Measurements from ENCODE around the gene KXD1.
"Not testable (repeated sequence)": the region's sequence is repeated elsewhere in the genome, so short reads cannot be mapped to it uniquely, and the experiment has no call there.

The KXD1 gene

DNA sequence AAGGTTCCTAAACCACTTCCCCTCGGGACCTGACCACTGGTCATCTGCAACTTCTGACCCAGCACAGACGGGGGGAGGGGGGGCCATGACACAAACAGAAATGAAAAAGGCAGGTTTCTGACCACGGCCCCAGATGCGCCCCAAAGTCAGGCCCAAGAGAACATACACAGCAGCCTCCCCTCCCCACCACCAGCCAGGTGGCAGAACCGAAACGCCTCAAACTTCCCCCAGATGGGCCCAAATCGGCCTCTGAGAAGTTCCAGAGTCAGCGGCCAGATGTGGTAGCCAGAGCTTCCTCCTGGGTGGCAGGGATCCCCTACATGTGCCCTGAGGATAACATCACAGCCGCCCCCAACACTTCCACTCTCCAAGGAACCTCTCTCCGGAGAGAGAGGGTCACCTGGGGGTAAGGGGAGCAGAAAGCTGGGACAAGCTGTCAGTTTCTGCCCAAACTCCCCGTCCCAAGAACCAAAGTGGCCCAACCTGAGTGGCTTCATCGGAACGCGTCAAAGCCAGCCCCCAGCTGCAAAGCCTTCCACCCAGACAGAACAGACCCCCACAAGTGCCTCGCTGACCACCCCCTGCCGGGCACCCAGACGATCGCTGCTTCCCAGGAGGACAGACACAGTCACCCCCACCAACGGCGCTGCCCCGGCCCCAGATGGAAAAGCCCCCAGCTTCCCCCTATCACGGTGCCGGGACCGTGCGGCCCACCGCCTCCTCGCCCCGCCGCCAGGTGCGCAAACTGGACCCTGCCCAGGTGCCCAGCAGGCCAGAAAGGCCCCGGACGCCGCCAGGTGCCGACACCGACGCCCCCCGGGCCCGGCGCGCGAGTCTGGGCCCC lies 36.6 kb upstream of the KXD1 start:
- no peaks in the 10 kb centered on the region for H3K27me3 ChIP-seq (ENCODE audit: insufficient read depth, low read length)
- no peaks in the 10 kb centered on the region for H3K36me3 ChIP-seq (ENCODE audit: insufficient read depth, low read length)
- peaks cover 55% of the 10 kb centered on the region for H3K79me2 ChIP-seq (ENCODE audit: control insufficient read depth, insufficient read depth, low read length, unreplicated experiment)
- peak overlapping the region; percentile 96 for H3K27ac ChIP-seq (ENCODE audit: low read depth, low read length)
- H2AFZ ChIP-seq (ENCODE audit: low read length, unreplicated experiment) = no peak overlapping the region
- H3K4me1 ChIP-seq (ENCODE audit: control insufficient read depth, insufficient read depth, low read length, unreplicated experiment) = peaks cover 11% of the 10 kb centered on the region
- peak overlapping the region; percentile 88 for H3K4me3 ChIP-seq (ENCODE audit: low read depth, low read length)

- H3K4me1 ChIP-seq (ENCODE audit: control insufficient read depth, insufficient read depth, low read length, unreplicated experiment) = peaks cover 10% of the 10 kb centered on the region
- peak within 1 kb of the TSS; percentile 88 for H3K4me3 ChIP-seq (ENCODE audit: low read depth, low read length)
- H3K36me3 ChIP-seq (ENCODE audit: insufficient read depth, low read length) = no peaks in the 10 kb centered on the region
- no peaks in the 10 kb centered on the region for H3K27me3 ChIP-seq (ENCODE audit: insufficient read depth, low read length)
- H2AFZ ChIP-seq (ENCODE audit: low read length, unreplicated experiment) = no peak within 1 kb of the TSS
- H3K79me2 ChIP-seq (ENCODE audit: control insufficient read depth, insufficient read depth, low read length, unreplicated experiment) = peaks cover 49% of the 10 kb centered on the region
- peak within 1 kb of the TSS; percentile 96 for H3K27ac ChIP-seq (ENCODE audit: low read depth, low read length)
These were observed 36.0 kb upstream of the KXD1 start, which contains the start of gene ELL for GRCh38 chr19:18521692-18522123. TSS of gene ELL (minus strand) at chr19:18522070. CDS start at chr19:18522055, 15 bp downstream.

DNA sequence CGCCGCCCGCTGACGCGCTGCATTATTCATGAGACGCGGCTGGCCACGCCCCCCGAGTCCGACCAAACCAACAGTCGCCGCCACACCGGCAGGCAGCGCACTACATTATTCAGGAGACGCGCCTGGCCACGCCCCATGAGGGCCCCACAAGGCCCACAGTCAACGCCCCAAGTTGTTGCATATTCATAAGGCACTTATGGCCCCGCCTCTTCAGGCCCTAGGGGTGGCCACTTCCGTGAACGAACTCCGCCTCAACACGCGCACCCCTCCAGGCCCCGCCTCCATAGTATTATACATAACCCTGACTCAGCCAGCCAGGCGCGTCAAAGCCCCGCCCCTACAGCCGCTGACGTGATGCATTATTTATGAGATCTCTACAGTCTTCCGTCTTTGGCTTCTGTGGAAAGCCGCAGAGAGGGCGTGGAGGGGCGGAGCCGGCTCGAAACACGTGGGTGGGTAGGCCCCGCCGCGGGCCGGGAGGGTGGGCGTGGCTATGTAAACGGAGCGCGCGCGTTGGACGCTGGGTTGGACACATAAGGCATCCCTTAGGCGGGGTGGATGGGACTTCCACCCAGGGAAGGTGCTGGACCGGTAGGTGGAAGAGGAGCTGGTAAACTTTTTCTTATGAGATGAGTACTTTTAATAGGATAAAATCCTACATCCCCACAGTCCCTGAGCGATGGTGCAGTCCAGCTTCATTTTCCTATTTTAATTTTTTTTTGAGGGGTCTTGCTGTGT lies 35.4 kb upstream of the KXD1 start:
- Histone ChIP-seq H3K27me3 (ENCODE audit: insufficient read depth, low read length) (no peaks in the 10 kb centered on the region), H3K4me1 (ENCODE audit: control insufficient read depth, insufficient read depth, low read length, unreplicated experiment) (peaks cover 6% of the 10 kb centered on the region), H2AFZ (ENCODE audit: low read length, unreplicated experiment) (no peak overlapping the region), H3K36me3 (ENCODE audit: insufficient read depth, low read length) (no peaks in the 10 kb centered on the region), H3K4me3 (ENCODE audit: low read depth, low read length) (peak overlapping the region; percentile 88), H3K27ac (ENCODE audit: low read depth, low read length) (peak overlapping the region; percentile 96), H3K79me2 (ENCODE audit: control insufficient read depth, insufficient read depth, low read length, unreplicated experiment) (peaks cover 44% of the 10 kb centered on the region)

DNA sequence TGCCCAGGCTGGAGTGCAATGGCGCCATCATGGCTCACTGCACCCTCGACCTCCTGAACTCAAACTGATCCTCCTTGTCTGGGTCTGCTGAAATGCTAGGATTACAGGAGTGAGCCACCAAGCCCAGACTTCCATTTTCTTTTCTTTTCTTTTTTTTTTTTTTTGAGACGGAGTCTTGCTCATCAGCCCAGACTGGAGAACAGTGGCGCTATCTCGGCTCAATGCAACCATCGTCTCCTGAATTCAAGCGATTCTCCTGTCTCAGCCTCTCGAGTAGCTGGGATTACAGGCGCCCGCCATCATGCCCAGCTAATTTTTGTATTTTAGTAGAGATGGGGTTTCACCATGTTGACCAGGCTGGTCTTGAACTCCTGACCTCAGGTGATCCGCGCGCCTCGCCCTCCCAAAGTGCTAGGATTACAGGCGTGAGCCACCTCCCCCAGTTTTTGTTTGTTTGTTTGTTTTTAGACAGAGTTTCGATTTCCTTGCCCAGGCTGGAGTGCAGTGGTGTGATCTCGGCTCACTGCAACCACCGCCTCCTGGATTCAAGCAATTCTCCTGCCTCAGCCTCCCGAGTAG lies 34.7 kb upstream of the KXD1 start:
- peak overlapping the region; percentile 71 for H3K4me3 ChIP-seq (ENCODE audit: low read depth, low read length)
- not testable (repeated sequence) for H3K4me1 ChIP-seq (ENCODE audit: control insufficient read depth, insufficient read depth, low read length, unreplicated experiment); H3K36me3 ChIP-seq (ENCODE audit: insufficient read depth, low read length); H2AFZ ChIP-seq (ENCODE audit: low read length, unreplicated experiment); H3K27me3 ChIP-seq (ENCODE audit: insufficient read depth, low read length); H3K27ac ChIP-seq (ENCODE audit: low read depth, low read length)
- peaks cover 39% of the 10 kb centered on the region for H3K79me2 ChIP-seq (ENCODE audit: control insufficient read depth, insufficient read depth, low read length, unreplicated experiment)

- H3K27ac ChIP-seq (ENCODE audit: low read depth, low read length) = no peak overlapping the region
- H3K36me3 ChIP-seq (ENCODE audit: insufficient read depth, low read length) = no peaks in the 10 kb centered on the region
These were observed 33.8 kb upstream of the KXD1 start for GRCh38 chr19:18523841-18524240.

GRCh38 chr19:18526316-18526715 lies 31.4 kb upstream of the KXD1 start:
- no peaks in the 10 kb centered on the region for H3K4me1 ChIP-seq (ENCODE audit: control insufficient read depth, insufficient read depth, low read length, unreplicated experiment)
- no peak overlapping the region for H3K4me3 ChIP-seq (ENCODE audit: low read depth, low read length)
- H2AFZ ChIP-seq (ENCODE audit: low read length, unreplicated experiment) = no peak overlapping the region
- no peaks in the 10 kb centered on the region for H3K36me3 ChIP-seq (ENCODE audit: insufficient read depth, low read length)
- H3K79me2 ChIP-seq (ENCODE audit: control insufficient read depth, insufficient read depth, low read length, unreplicated experiment) = peaks cover 6% of the 10 kb centered on the region
- H3K27ac ChIP-seq (ENCODE audit: low read depth, low read length) = no peak overlapping the region
- H3K27me3 ChIP-seq (ENCODE audit: insufficient read depth, low read length) = no peaks in the 10 kb centered on the region

More at GRCh38 chr19:18523841-18524240, 33.8 kb upstream of the KXD1 start:
- H3K4me1 ChIP-seq (ENCODE audit: control insufficient read depth, insufficient read depth, low read length, unreplicated experiment) = peaks cover 6% of the 10 kb centered on the region
- no peak overlapping the region for H2AFZ ChIP-seq (ENCODE audit: low read length, unreplicated experiment)
- H3K27me3 ChIP-seq (ENCODE audit: insufficient read depth, low read length) = no peaks in the 10 kb centered on the region
- peaks cover 30% of the 10 kb centered on the region for H3K79me2 ChIP-seq (ENCODE audit: control insufficient read depth, insufficient read depth, low read length, unreplicated experiment)
- no peak overlapping the region for H3K4me3 ChIP-seq (ENCODE audit: low read depth, low read length)

DNA sequence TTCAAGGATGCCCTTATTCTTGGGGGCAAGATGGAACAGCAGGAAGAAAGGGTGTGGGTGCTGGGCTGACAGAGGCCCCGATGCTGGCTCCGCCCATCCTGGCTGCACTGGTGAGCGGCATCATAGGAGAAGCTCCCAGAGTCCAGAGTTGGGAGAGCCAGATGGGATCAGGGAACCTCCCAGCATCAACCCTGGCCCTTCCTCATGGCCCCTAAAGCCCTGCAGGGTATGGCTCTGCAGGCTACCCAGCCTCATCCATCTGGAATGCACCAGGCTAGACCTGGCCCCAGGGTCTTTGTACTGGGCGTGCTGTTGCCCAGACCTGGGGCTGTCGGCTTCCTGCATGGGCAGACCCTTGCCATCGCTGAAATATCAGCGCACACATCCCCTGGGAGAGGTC lies 27.9 kb upstream of the KXD1 start:
- Histone ChIP-seq H3K27me3 (ENCODE audit: insufficient read depth, low read length) (no peaks in the 10 kb centered on the region), H3K36me3 (ENCODE audit: insufficient read depth, low read length) (no peaks in the 10 kb centered on the region), H3K27ac (ENCODE audit: low read depth, low read length) (no peak overlapping the region)

GRCh38 chr19:18531485-18531884 lies 26.2 kb upstream of the KXD1 start:
- Histone ChIP-seq H2AFZ (ENCODE audit: low read length, unreplicated experiment) (no peak overlapping the region), H3K27ac (ENCODE audit: low read depth, low read length) (no peak overlapping the region), H3K36me3 (ENCODE audit: insufficient read depth, low read length) (peaks cover 4% of the 10 kb centered on the region; the same call in 1 of the 2 replicates), H3K4me1 (ENCODE audit: control insufficient read depth, insufficient read depth, low read length, unreplicated experiment) (no peaks in the 10 kb centered on the region), H3K79me2 (ENCODE audit: control insufficient read depth, insufficient read depth, low read length, unreplicated experiment) (no peaks in the 10 kb centered on the region), H3K27me3 (ENCODE audit: insufficient read depth, low read length) (no peaks in the 10 kb centered on the region), H3K4me3 (ENCODE audit: low read depth, low read length) (no peak overlapping the region)

More for the DNA sequence above, 27.9 kb upstream of the KXD1 start:
- Histone ChIP-seq H3K4me1 (ENCODE audit: control insufficient read depth, insufficient read depth, low read length, unreplicated experiment) (no peaks in the 10 kb centered on the region), H3K4me3 (ENCODE audit: low read depth, low read length) (no peak overlapping the region), H3K79me2 (ENCODE audit: control insufficient read depth, insufficient read depth, low read length, unreplicated experiment) (no peaks in the 10 kb centered on the region), H2AFZ (ENCODE audit: low read length, unreplicated experiment) (no peak overlapping the region)

DNA sequence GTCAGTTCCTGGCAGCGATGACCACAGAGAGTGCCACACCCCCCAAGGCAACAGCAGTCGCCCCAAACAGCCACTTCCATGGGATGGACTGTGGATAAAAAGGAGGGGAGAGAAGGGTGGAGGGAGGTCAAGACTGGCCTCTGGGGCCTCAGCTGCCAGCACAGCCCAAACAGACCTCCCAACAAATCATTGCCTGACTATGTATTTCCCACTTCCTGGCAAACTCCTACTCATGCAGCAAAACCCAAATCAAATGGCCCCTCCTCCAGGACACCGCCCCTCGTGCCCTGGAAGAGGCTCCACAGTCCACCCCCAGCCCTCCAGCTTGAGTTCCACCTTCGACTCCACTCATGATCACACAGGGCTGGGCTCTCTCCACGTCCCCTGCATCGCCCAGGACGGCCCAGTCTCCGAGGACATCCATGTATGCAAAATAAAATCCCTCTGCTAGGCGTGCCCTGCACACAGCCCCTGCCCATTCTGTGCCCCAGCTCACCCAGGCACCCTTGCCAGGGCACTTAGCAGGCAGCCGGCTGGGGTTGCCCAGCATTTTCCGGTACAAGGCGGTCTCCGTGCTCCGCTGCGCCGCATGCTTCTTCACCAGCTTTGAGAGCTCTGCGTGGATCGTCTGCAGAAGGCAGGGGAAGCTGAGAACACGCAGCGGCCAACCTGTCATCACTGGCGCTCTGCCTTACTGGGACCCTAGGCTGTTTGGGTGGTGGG lies 25.3 kb upstream of the KXD1 start:
- no peak overlapping the region for H3K27ac ChIP-seq (ENCODE audit: low read depth, low read length)
- peaks cover 4% of the 10 kb centered on the region; the same call in 1 of the 2 replicates for H3K36me3 ChIP-seq (ENCODE audit: insufficient read depth, low read length)
- no peak overlapping the region for H2AFZ ChIP-seq (ENCODE audit: low read length, unreplicated experiment)

DNA sequence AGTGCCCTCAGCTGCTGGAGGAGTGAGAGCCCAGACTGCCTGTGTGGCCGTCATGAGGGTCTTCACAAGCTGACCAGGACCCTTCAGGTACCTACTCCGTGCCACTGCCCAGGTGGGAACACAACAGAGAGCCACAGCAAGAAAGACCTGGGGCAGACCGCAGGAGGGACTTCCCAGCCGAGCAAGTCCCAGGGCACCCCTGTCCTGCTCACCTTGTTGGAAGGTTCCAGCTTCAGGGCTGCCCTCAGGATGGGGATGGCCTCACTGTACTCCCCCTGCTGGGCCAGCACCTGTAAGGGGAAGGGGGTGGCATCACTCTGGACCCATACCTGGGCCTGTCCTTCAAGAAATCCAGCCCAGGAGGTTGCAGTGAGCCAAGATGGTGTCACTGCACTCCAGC lies 24.6 kb upstream of the KXD1 start:
- Histone ChIP-seq H3K36me3 (ENCODE audit: insufficient read depth, low read length) (peaks cover 4% of the 10 kb centered on the region; the same call in 1 of the 2 replicates), H3K27me3 (ENCODE audit: insufficient read depth, low read length) (no peaks in the 10 kb centered on the region), H3K27ac (ENCODE audit: low read depth, low read length) (no peak overlapping the region)

More for the DNA sequence above, 25.3 kb upstream of the KXD1 start:
- no peaks in the 10 kb centered on the region for H3K4me1 ChIP-seq (ENCODE audit: control insufficient read depth, insufficient read depth, low read length, unreplicated experiment)
- H3K79me2 ChIP-seq (ENCODE audit: control insufficient read depth, insufficient read depth, low read length, unreplicated experiment) = no peaks in the 10 kb centered on the region
- no peaks in the 10 kb centered on the region for H3K27me3 ChIP-seq (ENCODE audit: insufficient read depth, low read length)
- H3K4me3 ChIP-seq (ENCODE audit: low read depth, low read length) = no peak overlapping the region

More for the DNA sequence above, 24.6 kb upstream of the KXD1 start:
- no peaks in the 10 kb centered on the region for H3K4me1 ChIP-seq (ENCODE audit: control insufficient read depth, insufficient read depth, low read length, unreplicated experiment)
- no peaks in the 10 kb centered on the region for H3K79me2 ChIP-seq (ENCODE audit: control insufficient read depth, insufficient read depth, low read length, unreplicated experiment)
- no peak overlapping the region for H3K4me3 ChIP-seq (ENCODE audit: low read depth, low read length)
- H2AFZ ChIP-seq (ENCODE audit: low read length, unreplicated experiment) = no peak overlapping the region
